GM18909 (cell line): ENCODE data around the gene KCNQ2.

Source experiments
- ATAC-seq: cut with Tn5 transposase; IDR thresholded peaks from one replicate; pipeline ENCODE4 v1.9.1; 2021; ENCODE audit warnings: mild to moderate bottlenecking; ENCODE audit not compliant: unreplicated experiment, poor library complexity

KCNQ2 gene

GRCh38 chr20:63502671-63503172 lies 30.3 kb upstream of the KCNQ2 start:
- no peak for ATAC-seq

GRCh38 chr20:63501818-63502670 lies 29.6 kb upstream of the KCNQ2 start:
- ATAC-seq, result no peak

GRCh38 chr20:63500902-63501817 lies 28.7 kb upstream of the KCNQ2 start:
- no peak for ATAC-seq

- no peak for ATAC-seq
These were observed 27.9 kb upstream of the KCNQ2 start for GRCh38 chr20:63500151-63500901.

GRCh38 chr20:63499338-63499969 lies 27.0 kb upstream of the KCNQ2 start:
- no peak for ATAC-seq

- ATAC-seq, result no peak
These were observed 26.5 kb upstream of the KCNQ2 start, which contains the start of gene EEF1A2 for GRCh38 chr20:63498960-63499337. EEF1A2 (minus strand) TSS chr20:63499083; CDS start chr20:63497763, 1,320 bp downstream.

GRCh38 chr20:63497946-63498935 lies 25.8 kb upstream of the KCNQ2 start:
- no peak for ATAC-seq

GRCh38 chr20:63497138-63497945 lies 24.9 kb upstream of the KCNQ2 start:
- no peak for ATAC-seq

GRCh38 chr20:63496596-63497120 lies 24.2 kb upstream of the KCNQ2 start:
- no peak for ATAC-seq

- ATAC-seq, result no peak
These were observed 23.5 kb upstream of the KCNQ2 start for GRCh38 chr20:63495741-63496595.

GRCh38 chr20:63495167-63495720 lies 22.8 kb upstream of the KCNQ2 start:
- ATAC-seq, result no peak

- no peak for ATAC-seq
These were observed 22.1 kb upstream of the KCNQ2 start for GRCh38 chr20:63494420-63495166.

GRCh38 chr20:63494084-63494419 lies 21.6 kb upstream of the KCNQ2 start:
- ATAC-seq, result no peak

- no peak for ATAC-seq
These were observed 21.1 kb upstream of the KCNQ2 start for GRCh38 chr20:63493563-63494020.

GRCh38 chr20:63492982-63493381 lies 20.5 kb upstream of the KCNQ2 start:
- no peak for ATAC-seq

GRCh38 chr20:63492518-63492917 lies 20.1 kb upstream of the KCNQ2 start:
- no peak for ATAC-seq
